A549 (cell line): ENCODE measurements around the gene LMO1. TPM values are rescaled to one million over a fixed set of nuclear protein-coding genes. Genes with fewer than 3 reads are reported as not detected.
A peak's percentile ranks its signal among the peaks of the same experiment; 100 is the strongest.

Source experiments
- ATAC-seq, 2 experiments: fragments of 200-7000 bp in 1 of 2; fragments of >200 bp in 1 of 2; cut with Nextera tagmentation in 1 of 2; cut with Tn5 transposase in 1 of 2; 3 replicates each; pipeline versions ENCODE4 v1.8.0 to v1.9.1; 2018 to 2020; ENCODE audit warnings: mild to moderate bottlenecking in 1 of 2, moderate library complexity in 1 of 2
- CTCF ChIA-PET: fragments of 300-600 bp; sonication (Branson Sonifier 250); formaldehyde crosslinking; extraction: SDS; loops from one replicate; lab custom pipeline; 2021; ENCODE audit warnings: antibody characterized with exemption, inconsistent platforms; lab: Yijun Ruan, JAX
- POLR2A ChIA-PET: fragments of 350-600 bp; formaldehyde crosslinking; extraction: SDS; loops from one replicate; lab custom pipeline; 2021; ENCODE audit warnings: antibody characterized with exemption, inconsistent platforms; lab: Yijun Ruan, JAX
- DNase-seq, 2 experiments: peaks; one replicate each; pipeline versions ENCODE4 v3.0.0 to v3.0.0-alpha.2; 2011 to 2016; ENCODE audit warnings: low read depth in 1 of 2, low spot score in 1 of 2
- FAIRE-seq: peaks from 2 replicates; lab custom pipeline; 2011; peaks lifted over from hg19 to GRCh38; lab: Jason Lieb, UNC
- H3K27ac ChIP-seq, 2 experiments: fragments of >200 bp; sonication (Bioruptor Twin); formaldehyde crosslinking; 3 replicates each; pipeline ENCODE4 v1.5.1; 2016 to 2017
- H3K4me1 ChIP-seq: fragments of >200 bp; sonication (Bioruptor Twin); formaldehyde crosslinking; 3 replicates; pipeline ENCODE4 v1.6.1; 2016
- H3K4me2 ChIP-seq: fragments of >200 bp; sonication (Bioruptor Twin); formaldehyde crosslinking; 3 replicates; pipeline ENCODE4 v1.6.1; 2016
- H3K4me3 ChIP-seq: fragments of >200 bp; sonication (Bioruptor Twin); formaldehyde crosslinking; 3 replicates; pipeline ENCODE4 v1.5.1; 2016
- H3K9me3 ChIP-seq: fragments of >200 bp; sonication (Bioruptor Twin); formaldehyde crosslinking; 3 replicates; pipeline ENCODE4 v1.6.1; 2016
- BHLHE40 ChIP-seq: IDR thresholded peaks from 2 replicates; pipeline ENCODE4 v1.6.1; 2012; ENCODE audit warnings: low read depth, low read length, inconsistent platforms
- CBX2 ChIP-seq: fragments of 200-600 bp; sonication (generic); IDR thresholded peaks from 2 replicates; pipeline ENCODE4 v1.6.1; 2016; ENCODE audit warnings: low read depth, mild to moderate bottlenecking, borderline replicate concordance
- CBX8 ChIP-seq: fragments of 200-600 bp; sonication (generic); IDR thresholded peaks from 2 replicates; pipeline ENCODE4 v1.6.1; 2016
- CEBPB ChIP-seq, 2 experiments: fragments of >200 bp in 1 of 2; sonication (Bioruptor Twin) in 1 of 2; formaldehyde crosslinking in 1 of 2; IDR thresholded peaks; 2 replicates each; pipeline ENCODE4 v1.6.1; 2012 to 2016
- CHD4 ChIP-seq: fragments of 200-600 bp; sonication (generic); IDR thresholded peaks from 2 replicates; pipeline ENCODE4 v1.6.1; 2016; ENCODE audit warnings: antibody characterized with exemption, mild to moderate bottlenecking, borderline replicate concordance
- ESRRA ChIP-seq: fragments of 150-350 bp; IDR thresholded peaks from 2 replicates; pipeline ENCODE4 v1.6.1; 2014; ENCODE audit warnings: mild to moderate bottlenecking, low read length, borderline replicate concordance
- FOXS1 ChIP-seq: fragments of 250-450 bp; sonication (Bioruptor Pico); IDR thresholded peaks from 2 replicates; pipeline ENCODE4 v1.5.0; 2020; ENCODE audit warnings: mild to moderate bottlenecking, moderate library complexity
- HOXB13 ChIP-seq: fragments of 250-450 bp; sonication (Bioruptor Pico); IDR thresholded peaks from 2 replicates; pipeline ENCODE4 v1.5.0; 2020; ENCODE audit warnings: low read depth, mild to moderate bottlenecking, moderate library complexity
- HOXB5 ChIP-seq: fragments of 250-450 bp; sonication (Bioruptor Pico); IDR thresholded peaks from 2 replicates; pipeline ENCODE4 v1.5.0; 2020; ENCODE audit warnings: mild to moderate bottlenecking, moderate library complexity
- JUN ChIP-seq, 2 experiments: fragments of >200 bp; sonication (Bioruptor Twin); formaldehyde crosslinking; IDR thresholded peaks; 2 replicates in 1 of 2; 3 replicates in 1 of 2; pipeline ENCODE4 v1.6.1; 2016 to 2017
- MAFK ChIP-seq: fragments of 450-650 bp; IDR thresholded peaks from 2 replicates; pipeline ENCODE4 v1.6.1; 2014; ENCODE audit not compliant: partially characterized antibody
- NR3C1 ChIP-seq: fragments of >200 bp; sonication (Bioruptor Twin); formaldehyde crosslinking; IDR thresholded peaks from 3 replicates; pipeline ENCODE4 v1.6.1; 2017
- PHF8 ChIP-seq: fragments of 200-600 bp; sonication (generic); IDR thresholded peaks from 2 replicates; pipeline ENCODE4 v1.6.1; 2016; ENCODE audit warnings: low read depth, mild to moderate bottlenecking, antibody characterized with exemption, moderate library complexity, borderline replicate concordance
- RAD21 ChIP-seq, 2 experiments: fragments of >200 bp in 1 of 2; sonication (Bioruptor Twin) in 1 of 2; formaldehyde crosslinking in 1 of 2; IDR thresholded peaks in 1 of 2; conservative IDR thresholded peaks in 1 of 2; 2 replicates in 1 of 2; 3 replicates in 1 of 2; pipeline ENCODE4 v1.6.1; 2012 to 2018; ENCODE audit warnings: inconsistent platforms in 1 of 2
- RARB ChIP-seq: fragments of 250-450 bp; sonication (Bioruptor Pico); IDR thresholded peaks from 2 replicates; pipeline ENCODE4 v1.8.0; 2021; ENCODE audit warnings: mild to moderate bottlenecking, moderate library complexity
- REST ChIP-seq: fragments of 200-600 bp; sonication (generic); IDR thresholded peaks from 2 replicates; pipeline ENCODE4 v1.6.1; 2016; ENCODE audit warnings: antibody characterized with exemption, mild to moderate bottlenecking, moderate library complexity
- RFX5 ChIP-seq: fragments of 450-650 bp; IDR thresholded peaks from 2 replicates; pipeline ENCODE4 v1.7.1; 2014; ENCODE audit warnings: antibody characterized with exemption, mild to moderate bottlenecking, moderate library complexity
- ZC3H11A ChIP-seq: fragments of 450-650 bp; IDR thresholded peaks from 2 replicates; pipeline ENCODE4 v1.6.1; 2014; ENCODE audit warnings: antibody characterized with exemption, mild to moderate bottlenecking
- ZNF302 ChIP-seq: fragments of 250-450 bp; sonication (Bioruptor Pico); IDR thresholded peaks from 2 replicates; pipeline ENCODE4 v1.9.0; 2021; ENCODE audit warnings: inconsistent platforms, mild to moderate bottlenecking, moderate library complexity
- ZSCAN20 ChIP-seq: fragments of 250-450 bp; sonication (Bioruptor Pico); IDR thresholded peaks from 2 replicates; pipeline ENCODE4 v1.8.0; 2022; ENCODE audit warnings: mild to moderate bottlenecking, moderate library complexity
- WGBS: methylation state at CpG from one replicate; pipeline ENCODE4 v1.1.6; 2017; ENCODE audit errors: missing lambda C conversion rate; 5-methylcytosine and 5-hydroxymethylcytosine counted together
- polyA plus RNA-seq, 4 experiments: library from polyadenylated mRNA; depleted of rRNA in 3 of 4; stranded (reverse); fragments of >200 nt; fragmentation: RNase III in 1 of 4; extraction: RNeasy Plus Mini Kit Qiagen cat#74134 plus additional on column Dnase treatment in 1 of 4; gene quantifications; 2 replicates in 3 of 4; 3 replicates in 1 of 4; pipeline ENCODE4 v1.2.3, GENCODE V29; 2011 to 2017
- TF ChIP-seq, protein P1 (sequence below): fragments of 250-450 bp; sonication (Bioruptor Pico); IDR thresholded peaks from 2 replicates; pipeline ENCODE4 v1.5.0; 2021; ENCODE audit warnings: mild to moderate bottlenecking, moderate library complexity, borderline replicate concordance
- TF ChIP-seq, protein P2 (sequence below): IDR thresholded peaks from 2 replicates; pipeline ENCODE4 v1.6.1; 2012

LMO1 gene
- polyA plus RNA-seq, 2 of the 4 experiments (the other 2 are of a cell fraction): 0.18 to 2.7 TPM

DNA sequence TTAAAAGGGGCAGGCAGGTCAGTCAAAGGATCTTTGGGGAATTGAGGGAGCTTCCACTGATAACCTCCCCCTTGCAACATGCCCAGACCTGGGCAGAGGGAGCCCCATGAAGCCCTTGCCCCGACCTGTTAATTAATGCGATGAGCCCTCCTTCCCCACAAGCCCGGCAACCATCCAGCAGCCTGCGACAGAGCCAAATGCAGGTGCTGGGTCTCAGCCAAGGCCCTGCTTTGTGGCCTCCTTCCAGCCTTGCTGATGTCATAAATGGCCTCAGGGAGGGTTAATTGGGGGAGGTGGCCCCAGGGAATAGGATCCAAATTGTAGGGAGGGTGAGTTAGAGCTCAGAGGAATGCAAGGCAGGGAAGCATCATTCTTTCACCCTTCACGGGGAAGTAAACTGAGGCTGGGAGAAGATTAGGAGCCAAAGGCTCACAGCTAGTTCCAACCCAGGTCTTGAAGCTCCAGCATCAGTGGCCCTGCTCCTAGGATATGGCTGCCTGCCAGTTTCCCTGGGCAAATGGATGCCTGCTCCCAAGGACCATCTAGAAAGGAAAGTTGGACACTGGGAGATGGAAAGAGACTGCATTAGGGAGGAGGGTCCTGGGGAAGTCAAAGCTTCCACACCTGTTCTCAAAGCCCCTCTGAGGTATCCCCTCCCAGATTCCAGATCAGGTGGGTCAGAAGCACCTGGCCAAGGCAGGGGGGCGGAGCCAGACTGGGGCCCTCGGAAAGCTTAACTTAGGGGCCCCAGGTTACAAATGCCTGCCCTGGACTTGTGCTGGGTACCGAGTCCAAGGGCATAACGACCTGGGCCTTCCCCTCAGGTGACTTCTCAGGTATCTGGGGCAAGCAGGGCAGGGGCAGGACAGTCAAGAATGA is 34.1 kb downstream of the LMO1 start (continued):
- TF ChIP-seq ZC3H11A (no peak), CEBPB (IDR thresholded peaks at IDR 0.05) (no peak)

DNA sequence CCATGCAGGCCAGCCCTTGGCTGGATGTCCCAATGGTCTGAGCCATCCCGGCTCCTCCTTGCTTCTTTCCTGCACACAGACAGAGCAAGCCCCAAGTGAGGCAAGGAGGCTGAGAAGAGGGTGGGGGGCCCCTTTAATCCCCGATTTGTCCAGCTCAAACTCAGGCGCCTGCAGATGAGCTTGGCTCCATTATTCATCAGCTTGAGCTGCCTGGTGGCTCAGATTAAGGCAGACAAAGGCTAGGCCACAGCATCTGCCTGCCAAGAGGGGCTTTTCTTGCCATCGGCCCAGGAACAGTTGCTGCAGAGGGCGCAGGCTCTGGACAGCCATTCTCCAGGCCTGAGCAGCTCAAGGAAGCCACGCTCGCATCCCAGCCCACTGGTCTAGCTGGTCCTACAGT is 35.4 kb downstream of the LMO1 start:
- ChIA-PET CTCF (interaction anchor here (1.0 to 20.9 kb wide), 10 partner anchors 8 to 454 kb away, joined by 3 to 424 read pairs (median 4); partner anchors contain the start of genes LMO1, RPL27A and TRIM66), POLR2A (no interaction called here)
- Histone ChIP-seq H3K4me1 (peaks cover 28% of the 10 kb centered on the region), H3K9me3 (no peaks in the 10 kb centered on the region), H3K4me2 (no peak overlapping the region), H3K27ac (peak overlapping the region in 1 of 2 experiments; percentile 46; a peak in 3 of 6 replicates), H3K4me3 (no peak overlapping the region)
- DNase-seq (no peak), ATAC-seq (no peak), FAIRE-seq (no peak)
- TF ChIP-seq RARB: no peak
- TF ChIP-seq BHLHE40: no peak
- no peak for TF ChIP-seq PHF8
- TF ChIP-seq, protein P1, sequence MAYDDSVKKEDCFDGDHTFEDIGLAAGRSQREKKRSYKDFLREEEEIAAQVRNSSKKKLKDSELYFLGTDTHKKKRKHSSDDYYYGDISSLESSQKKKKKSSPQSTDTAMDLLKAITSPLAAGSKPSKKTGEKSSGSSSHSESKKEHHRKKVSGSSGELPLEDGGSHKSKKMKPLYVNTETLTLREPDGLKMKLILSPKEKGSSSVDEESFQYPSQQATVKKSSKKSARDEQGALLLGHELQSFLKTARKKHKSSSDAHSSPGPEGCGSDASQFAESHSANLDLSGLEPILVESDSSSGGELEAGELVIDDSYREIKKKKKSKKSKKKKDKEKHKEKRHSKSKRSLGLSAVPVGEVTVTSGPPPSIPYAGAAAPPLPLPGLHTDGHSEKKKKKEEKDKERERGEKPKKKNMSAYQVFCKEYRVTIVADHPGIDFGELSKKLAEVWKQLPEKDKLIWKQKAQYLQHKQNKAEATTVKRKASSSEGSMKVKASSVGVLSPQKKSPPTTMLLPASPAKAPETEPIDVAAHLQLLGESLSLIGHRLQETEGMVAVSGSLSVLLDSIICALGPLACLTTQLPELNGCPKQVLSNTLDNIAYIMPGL (CRISPR knock-in tag): no peak
- TF ChIP-seq CHD4: no peak
- TF ChIP-seq CBX2: no peak
- no peak for TF ChIP-seq CBX8
- no peak for TF ChIP-seq RAD21 (conservative IDR thresholded peaks at IDR 0.05 in 1 of 2, IDR thresholded peaks at IDR 0.05 in 1 of 2)
- TF ChIP-seq HOXB5 (CRISPR knock-in tag): no peak
- no peak for TF ChIP-seq REST
- TF ChIP-seq ESRRA: no peak
- 77% methylated on average over 7 of the region's 7 CpGs for WGBS

- FAIRE-seq: no peak
- H3K4me2 ChIP-seq: no peak overlapping the region
- no peaks in the 10 kb centered on the region for H3K9me3 ChIP-seq
- no peak for TF ChIP-seq NR3C1
- TF ChIP-seq ZC3H11A: no peak
- no peak for TF ChIP-seq RFX5
- TF ChIP-seq JUN (IDR thresholded peaks at IDR 0.05): no peak
- no peak for TF ChIP-seq CHD4
- TF ChIP-seq ZNF302 (CRISPR knock-in tag): no peak
- TF ChIP-seq, protein P2, sequence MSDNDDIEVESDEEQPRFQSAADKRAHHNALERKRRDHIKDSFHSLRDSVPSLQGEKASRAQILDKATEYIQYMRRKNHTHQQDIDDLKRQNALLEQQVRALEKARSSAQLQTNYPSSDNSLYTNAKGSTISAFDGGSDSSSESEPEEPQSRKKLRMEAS: no peak
- no peak for TF ChIP-seq CBX8
- TF ChIP-seq MAFK: no peak
- no peak for TF ChIP-seq FOXS1 (CRISPR knock-in tag)
- no peak for TF ChIP-seq CBX2
- no peak for TF ChIP-seq HOXB13 (CRISPR knock-in tag)
- no peak for TF ChIP-seq ZSCAN20 (CRISPR knock-in tag)
- TF ChIP-seq, all 56 proteins: peak for 0
- ATAC-seq (peak in 1 of 2 experiments; percentile 30; a peak in 1 of 6 replicates), DNase-seq (no peak)
- POLR2A ChIA-PET: no interaction called here
- WGBS: 60% methylated on average over 4 of the region's 4 CpGs
- Histone ChIP-seq H3K4me3 (no peak overlapping the region), H3K27ac (peak overlapping the region in 1 of 2 experiments; percentile 59; a peak in 2 of 6 replicates), H3K4me1 (peaks cover 26% of the 10 kb centered on the region)
- CTCF ChIA-PET: interaction anchor here (0.5 to 20.9 kb wide), 10 partner anchors 7 to 340 kb away, joined by 3 to 424 read pairs (median 4); partner anchors contain the start of gene LMO1
Observed at GRCh38 chr11:8227156-8228152, 36.2 kb downstream of the LMO1 start.
